H1 (cell line): ENCODE results near the gene ALDH1A2. TPM values are rescaled to one million over a fixed set of nuclear protein-coding genes. Genes with fewer than 3 reads are reported as not detected.

Experiments used
- EZH2 ChIP-seq: fragments of 200-600 bp; sonication (generic); IDR thresholded peaks from 2 replicates; pipeline ENCODE4 v1.7.1; 2012; ENCODE audit warnings: low read depth, mild to moderate bottlenecking, moderate library complexity, low read length, inconsistent platforms; ENCODE audit not compliant: severe bottlenecking
- TAF1 ChIP-seq: IDR thresholded peaks from 2 replicates; pipeline ENCODE4 v1.6.1; 2011; ENCODE audit warnings: mild to moderate bottlenecking, low read depth, low read length
- polyA plus RNA-seq, 7 experiments: library from polyadenylated mRNA; depleted of rRNA in 3 of 7; stranded (reverse) in 5 of 7; unstranded in 2 of 7; fragments of >200 nt in 5 of 7; fragments of 200-250 nt in 2 of 7; gene quantifications; 1 replicate in 5 of 7; 2 replicates in 1 of 7; 4 replicates in 1 of 7; pipeline versions ENCODE4 v1.2.1 to v1.2.3, GENCODE V29; 2011 to 2013; ENCODE audit warnings: missing spikeins in 2 of 7, mixed read lengths in 2 of 7
- total RNA-seq: library from RNA; stranded (reverse); fragmentation: NEBNext Ultra II Directional; extraction: Animal tissue kit (Norgen Biotek cat#: 25700); gene quantifications from 2 replicates; pipeline ENCODE4 v1.2.1, GENCODE V29; 2021
- TF ChIP-seq, protein P1 (sequence below): IDR thresholded peaks from 2 replicates; pipeline ENCODE4 v1.6.1; 2012; ENCODE audit warnings: low read length, inconsistent platforms

The ALDH1A2 gene
- total and polyA plus RNA-seq, 2 of the 8 experiments (the other 6 are each of a cell fraction or from before 2014, with no cell fraction given): 0.06 to 0.24 TPM

DNA sequence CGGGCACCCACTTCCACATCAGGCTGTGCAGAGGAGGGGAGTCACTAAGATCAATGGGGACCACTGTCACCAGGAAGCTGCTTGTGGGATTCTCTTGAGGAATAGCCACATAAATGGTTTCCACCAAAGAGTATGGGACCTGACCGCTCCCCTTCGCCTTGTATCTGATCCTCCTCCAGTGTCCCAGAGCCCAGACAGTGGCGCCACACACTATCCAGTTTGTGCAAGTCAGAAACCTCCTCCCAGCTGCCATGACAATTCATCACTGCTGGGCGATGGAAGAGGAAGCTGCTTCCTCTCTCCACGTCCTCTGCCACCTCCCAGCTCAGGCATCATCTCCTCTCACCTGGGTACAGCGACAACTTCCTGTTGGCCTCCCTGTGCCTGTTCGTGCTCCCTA, 147.5 kb downstream of the ALDH1A2 start (continued):
- TF ChIP-seq TAF1: no peak
- TF ChIP-seq EZH2: no peak
- TF ChIP-seq, protein P1, sequence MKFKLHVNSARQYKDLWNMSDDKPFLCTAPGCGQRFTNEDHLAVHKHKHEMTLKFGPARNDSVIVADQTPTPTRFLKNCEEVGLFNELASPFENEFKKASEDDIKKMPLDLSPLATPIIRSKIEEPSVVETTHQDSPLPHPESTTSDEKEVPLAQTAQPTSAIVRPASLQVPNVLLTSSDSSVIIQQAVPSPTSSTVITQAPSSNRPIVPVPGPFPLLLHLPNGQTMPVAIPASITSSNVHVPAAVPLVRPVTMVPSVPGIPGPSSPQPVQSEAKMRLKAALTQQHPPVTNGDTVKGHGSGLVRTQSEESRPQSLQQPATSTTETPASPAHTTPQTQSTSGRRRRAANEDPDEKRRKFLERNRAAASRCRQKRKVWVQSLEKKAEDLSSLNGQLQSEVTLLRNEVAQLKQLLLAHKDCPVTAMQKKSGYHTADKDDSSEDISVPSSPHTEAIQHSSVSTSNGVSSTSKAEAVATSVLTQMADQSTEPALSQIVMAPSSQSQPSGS: no peak
